Thoracic aorta (tissue), 2 donors: ENCODE data around the gene UTP14A. TPM values are rescaled to one million over a fixed set of nuclear protein-coding genes. Genes with fewer than 3 reads are reported as not detected.

ENCODE experiments used
- ATAC-seq: fragments of 150-250 bp; one replicate; pipeline ENCODE4 v1.8.0; 2017; ENCODE audit warnings: low read depth; ENCODE audit not compliant: insufficient number of reproducible peaks, low FRiP score
- DNase-seq: peaks from one replicate; pipeline ENCODE4 v3.0.0-alpha.2; 2020; ENCODE audit warnings: low spot score
- H3K27ac ChIP-seq, 2 donors: fragments of 200-600 bp; sonication (generic); 1 replicate in 1 of 2; 2 replicates in 1 of 2; pipeline ENCODE4 v1.5.1; 2016; ENCODE audit warnings: mild to moderate bottlenecking in 2 of 2, moderate library complexity in 2 of 2
- H3K27me3 ChIP-seq: fragments of 200-600 bp; sonication (generic); replicated peaks from 2 replicates; pipeline ENCODE4 v1.6.0; 2016; ENCODE audit warnings: mild to moderate bottlenecking; ENCODE audit not compliant: insufficient read depth
- H3K36me3 ChIP-seq: fragments of 200-600 bp; sonication (generic); one replicate; pipeline ENCODE4 v1.5.1; 2016
- H3K4me1 ChIP-seq, 2 donors: fragments of 200-600 bp; sonication (generic); 1 replicate in 1 of 2; 2 replicates in 1 of 2; pipeline versions ENCODE4 v1.5.1 to v1.6.0; 2016; ENCODE audit warnings: low read depth in 2 of 2, mild to moderate bottlenecking in 1 of 2; ENCODE audit not compliant: control insufficient read depth in 1 of 2
- H3K4me3 ChIP-seq: fragments of 200-600 bp; sonication (generic); 2 replicates; pipeline ENCODE4 v1.5.1; 2016; ENCODE audit warnings: mild to moderate bottlenecking
- H3K9me3 ChIP-seq: fragments of 200-600 bp; sonication (generic); 2 replicates; pipeline ENCODE4 v1.5.1; 2016
- CTCF ChIP-seq: fragments of 200-600 bp; sonication (generic); IDR thresholded peaks from one replicate; pipeline ENCODE4 v1.5.1; 2019; ENCODE audit warnings: antibody characterized with exemption
- total RNA-seq, 2 donors: library from RNA; depleted of rRNA; stranded (reverse); fragments of >200 nt; gene quantifications; one replicate each; pipeline versions ENCODE4 v1.1.0 to v1.2.3, GENCODE V29; 2016

Gene UTP14A
- total RNA-seq, 2 donors from 2014 or later = 8.8 to 19.1 TPM

- no peak for ATAC-seq
- Histone ChIP-seq H3K27ac (no peak overlapping the region), H3K27me3 (no peaks in the 10 kb centered on the region), H3K4me1 (no peaks in the 10 kb centered on the region), H3K9me3 (no peaks in the 10 kb centered on the region), H3K4me3 (no peak overlapping the region), H3K36me3 (no peaks in the 10 kb centered on the region)
- DNase-seq = no peak
- no peak for TF ChIP-seq CTCF
These were observed 70.5 kb downstream of the UTP14A start for GRCh38 chrX:129976441-129976840.

Other genes with a start within 250 kb of the UTP14A start
- 1 to 10 TPM; 2.7 to 4.2 TPM for gene XPNPEP2, start 167.2 kb upstream of the UTP14A start, total RNA-seq
- 10 to 100 TPM; 12.4 to 16.2 TPM for gene SASH3, start 126.2 kb upstream of the UTP14A start, total RNA-seq
- gene ZDHHC9, start 62.3 kb upstream of the UTP14A start, total RNA-seq = 10 to 100 TPM; 18.3 to 38.4 TPM
- gene BCORL1, start 76.5 kb downstream of the UTP14A start, total RNA-seq = 10 to 100 TPM in 1 of 2 donors, 1 to 10 TPM in 1; 8.5 to 22.3 TPM
- 10 to 100 TPM; 11.1 to 16.9 TPM for gene ELF4, start 204.3 kb downstream of the UTP14A start, total RNA-seq